ENCODE results near the gene ALK.
"Not testable (repeated sequence)": the region's sequence is repeated elsewhere in the genome, so short reads cannot be mapped to it uniquely, and the experiment has no call there.

The ALK gene

GRCh38 chr2:29261003-29261402, 660.4 kb downstream of the ALK start:
- no peak for DNase-seq

GRCh38 chr2:29260142-29260772, 661.1 kb downstream of the ALK start:
- DNase-seq: no peak

- no peak for DNase-seq
These were observed 662.2 kb downstream of the ALK start for GRCh38 chr2:29259221-29259620.

GRCh38 chr2:29255004-29255403, 666.4 kb downstream of the ALK start:
- DNase-seq: no peak

- DNase-seq: not testable (repeated sequence)
These were observed 667.7 kb downstream of the ALK start for GRCh38 chr2:29253495-29254275.

DNA sequence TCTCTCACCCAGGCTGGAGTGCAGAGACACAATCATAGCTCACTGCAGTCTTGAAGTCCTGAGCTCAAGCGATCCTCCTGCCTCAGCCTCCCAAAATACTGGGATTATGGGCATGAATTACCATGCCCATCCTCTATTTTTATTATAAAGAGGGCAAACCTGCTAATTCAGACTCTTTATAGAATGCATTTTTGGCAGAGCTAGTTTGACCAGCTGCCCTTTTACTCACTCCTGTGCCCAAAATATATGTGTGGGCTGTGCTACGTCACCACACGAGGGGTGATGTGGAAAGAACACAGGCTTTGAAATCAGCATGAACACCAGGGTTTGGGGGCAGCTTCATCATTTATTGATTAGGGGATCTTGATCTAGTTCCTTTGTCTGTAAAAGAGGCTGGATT, 668.4 kb downstream of the ALK start:
- no peak for DNase-seq

GRCh38 chr2:29251406-29251805, 670.0 kb downstream of the ALK start:
- no peak for DNase-seq

DNA sequence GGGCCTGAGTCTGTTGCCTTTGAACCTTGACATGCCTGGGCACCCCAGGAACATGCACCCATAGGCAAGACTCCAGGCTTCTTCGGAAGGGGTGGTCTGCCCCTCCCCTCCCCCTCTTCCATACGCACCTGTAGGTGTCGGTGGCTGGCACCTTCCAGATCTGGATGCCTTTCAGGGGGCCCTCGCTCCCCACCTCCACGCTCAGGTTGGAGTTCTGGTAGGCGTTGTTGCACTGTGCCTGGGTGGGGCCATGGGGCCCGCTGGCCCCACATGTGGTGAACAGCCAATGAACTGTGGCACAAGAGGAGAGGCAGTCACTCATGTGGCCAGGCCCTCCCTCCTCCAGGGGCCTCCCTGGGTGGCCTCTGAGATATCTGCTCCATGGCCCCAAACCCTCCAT, 670.4 kb downstream of the ALK start:
- no peak for DNase-seq

- no peak for DNase-seq
These were observed 671.6 kb downstream of the ALK start for GRCh38 chr2:29249666-29250253.

DNA sequence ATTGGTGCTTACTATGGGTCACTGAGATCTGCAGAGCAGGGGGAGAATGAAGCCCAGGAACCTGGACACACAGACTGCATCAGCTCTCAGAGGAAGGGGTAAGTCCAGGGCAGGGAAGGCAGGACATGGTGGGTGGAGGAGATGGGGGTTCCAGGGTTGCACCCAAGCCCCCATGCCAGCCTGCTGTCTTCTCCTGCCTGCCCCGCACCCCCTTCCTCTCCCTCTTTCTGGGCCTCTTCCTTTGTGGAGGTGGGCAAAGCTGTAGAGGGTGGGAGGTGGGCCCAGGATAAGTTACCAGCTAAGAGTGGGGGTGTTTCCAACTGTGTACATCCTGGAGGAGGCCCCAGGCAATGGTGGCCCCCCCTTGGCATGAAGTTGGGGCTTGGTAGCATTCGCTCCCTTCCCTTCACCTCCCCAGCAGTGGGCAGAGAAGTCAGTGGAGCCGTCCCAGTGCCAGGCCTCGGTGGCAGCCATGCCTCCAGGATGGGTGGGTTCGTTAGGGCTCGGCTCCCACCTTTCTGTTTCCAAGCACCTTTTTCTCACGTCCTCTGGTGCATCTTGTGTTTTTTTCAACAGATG, 674.0 kb downstream of the ALK start:
- DNase-seq: no peak

DNA sequence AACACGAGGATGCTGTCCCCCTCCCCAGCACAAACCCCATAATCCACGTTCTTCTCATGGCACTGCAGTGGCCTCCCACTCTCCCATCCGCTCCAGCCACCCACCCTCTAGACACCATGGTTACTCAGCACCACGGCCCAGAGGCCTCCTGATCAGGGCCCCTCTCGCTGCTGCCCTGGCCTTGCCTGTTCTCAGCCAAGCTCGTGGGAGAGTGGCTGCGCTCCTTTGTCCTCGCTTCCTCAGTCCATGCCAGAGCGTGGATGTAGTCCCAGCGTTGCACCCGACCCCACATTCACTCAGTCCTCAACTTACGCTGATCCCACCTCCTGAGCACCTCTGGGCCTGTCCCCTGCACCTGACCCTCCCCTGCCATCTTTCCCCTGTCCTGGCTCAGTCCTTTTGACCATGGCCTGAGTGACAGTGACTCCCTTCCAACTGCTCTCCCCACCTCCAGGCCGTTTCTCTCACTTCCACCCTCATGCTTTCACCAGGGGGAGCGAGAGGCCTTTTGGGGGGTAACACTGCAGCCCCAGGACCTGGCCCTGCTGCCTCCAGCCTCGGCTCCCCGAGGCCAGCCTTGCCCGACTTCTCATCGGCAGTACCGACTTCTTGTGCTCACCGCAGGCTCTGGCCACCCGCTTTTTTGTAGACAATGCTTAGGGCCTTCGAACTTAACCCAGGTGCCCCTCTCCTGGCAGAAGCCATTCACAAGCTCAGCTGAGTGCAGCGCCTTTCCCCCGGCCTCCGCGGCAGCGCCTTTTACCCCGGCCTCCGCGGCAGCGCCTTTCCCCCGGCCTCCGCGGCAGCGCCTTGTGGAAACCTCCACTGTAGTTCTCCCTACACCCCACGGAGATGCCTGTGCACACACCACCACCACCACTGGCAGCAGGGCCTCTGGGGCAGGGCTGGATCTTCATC, 674.7 kb downstream of the ALK start:
- no peak for DNase-seq

DNA sequence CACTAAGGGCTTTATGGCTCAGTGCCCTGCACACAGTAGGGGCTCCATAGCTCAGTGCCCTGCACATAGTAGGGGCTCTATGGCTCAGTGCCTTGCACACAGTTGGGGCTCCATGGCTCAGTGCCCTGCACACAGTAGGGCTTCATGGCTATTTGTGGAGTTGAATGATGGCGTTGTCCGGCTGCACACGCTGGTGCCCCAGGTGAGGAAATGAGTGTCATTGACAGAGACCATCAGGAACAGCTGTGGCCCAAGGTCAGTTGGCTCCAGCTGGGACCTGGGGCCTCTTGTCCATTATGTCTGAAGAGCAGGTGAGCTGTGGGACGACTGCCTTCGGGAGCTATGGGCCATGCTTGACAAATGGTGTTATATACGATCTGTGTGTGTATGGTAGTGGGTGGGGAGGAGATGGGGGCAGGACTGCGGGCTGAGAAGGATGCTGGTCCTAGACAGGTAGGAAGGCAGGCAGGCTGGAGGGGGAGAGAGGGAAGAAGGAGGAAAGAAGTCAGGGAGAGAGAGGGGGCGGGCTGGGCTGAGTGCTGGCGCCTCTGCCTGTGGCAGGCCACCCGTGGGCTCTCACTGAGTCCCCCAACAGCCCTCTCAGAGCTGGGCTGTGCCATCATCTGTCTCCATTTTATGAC, 675.5 kb downstream of the ALK start:
- no peak for DNase-seq

DNA sequence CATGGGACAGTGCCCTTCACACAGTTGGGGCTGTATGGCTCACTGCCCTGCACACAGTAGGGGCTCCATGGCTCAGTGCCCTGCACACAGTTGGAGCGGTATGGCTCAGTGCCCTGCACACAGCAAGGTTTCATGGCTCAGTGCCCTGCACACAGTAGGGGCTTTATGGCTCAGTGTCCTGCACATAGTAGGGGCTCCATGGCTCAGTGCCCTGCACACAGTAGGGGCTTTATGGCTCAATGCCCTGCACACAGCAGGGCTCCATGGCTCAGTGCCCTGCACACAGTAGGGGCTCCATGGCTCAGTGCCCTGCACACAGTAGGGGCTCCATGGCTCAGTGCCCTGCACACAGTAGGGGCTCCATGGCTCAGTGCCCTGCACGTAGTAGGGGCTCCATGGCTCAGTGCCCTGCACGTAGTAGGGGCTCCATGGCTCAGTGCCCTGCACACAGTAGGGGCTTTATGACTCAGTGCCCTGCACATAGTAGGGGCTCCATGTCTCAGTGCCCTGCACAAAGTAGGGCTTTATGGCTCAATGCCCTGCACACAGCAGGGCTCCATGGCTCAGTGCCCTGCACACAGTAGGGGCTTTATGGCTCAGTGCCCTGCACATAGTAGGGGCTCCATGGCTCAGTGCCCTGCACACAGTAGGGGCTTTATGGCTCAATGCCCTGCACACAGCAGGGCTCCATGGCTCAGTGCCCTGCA, 676.2 kb downstream of the ALK start:
- not testable (repeated sequence) for DNase-seq

DNA sequence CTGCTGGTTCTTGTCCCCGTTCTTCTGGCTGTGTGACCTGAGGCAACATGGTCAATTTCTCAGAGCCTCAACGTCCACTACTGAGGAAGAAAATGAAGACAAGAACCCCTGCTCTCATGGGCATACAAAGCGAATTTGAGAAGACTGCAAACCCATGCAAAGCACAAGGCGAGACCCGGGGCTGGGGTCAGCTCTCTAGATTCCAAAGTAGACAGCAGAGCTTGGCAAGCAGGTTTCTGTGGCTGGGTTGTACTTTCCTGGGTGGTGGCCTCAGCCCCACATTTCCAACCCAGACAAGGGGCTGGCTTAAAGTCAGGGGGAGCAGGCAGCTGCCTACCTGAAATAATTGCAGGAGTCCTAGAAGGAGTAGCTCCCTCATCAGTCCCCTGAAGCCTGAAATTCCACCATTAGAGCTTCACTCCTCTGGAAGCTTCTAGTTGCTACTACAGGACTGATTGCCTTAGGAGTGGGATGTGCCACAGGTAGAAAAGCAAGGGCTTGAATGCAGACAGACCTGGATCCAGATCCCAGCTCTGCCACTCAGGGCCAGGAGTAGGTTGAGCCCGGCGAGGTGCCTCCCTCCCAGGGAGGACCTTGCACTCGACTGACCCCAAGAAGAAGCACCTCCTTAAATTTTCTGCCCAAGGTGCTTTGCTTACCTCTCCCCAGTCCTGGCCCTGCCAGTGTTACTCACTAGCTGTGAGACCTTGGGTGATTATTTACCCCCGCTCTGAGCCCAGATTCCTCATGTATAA, 678.6 kb downstream of the ALK start:
- DNase-seq: no peak

- no peak for DNase-seq
These were observed 679.3 kb downstream of the ALK start for GRCh38 chr2:29241955-29242565.

DNA sequence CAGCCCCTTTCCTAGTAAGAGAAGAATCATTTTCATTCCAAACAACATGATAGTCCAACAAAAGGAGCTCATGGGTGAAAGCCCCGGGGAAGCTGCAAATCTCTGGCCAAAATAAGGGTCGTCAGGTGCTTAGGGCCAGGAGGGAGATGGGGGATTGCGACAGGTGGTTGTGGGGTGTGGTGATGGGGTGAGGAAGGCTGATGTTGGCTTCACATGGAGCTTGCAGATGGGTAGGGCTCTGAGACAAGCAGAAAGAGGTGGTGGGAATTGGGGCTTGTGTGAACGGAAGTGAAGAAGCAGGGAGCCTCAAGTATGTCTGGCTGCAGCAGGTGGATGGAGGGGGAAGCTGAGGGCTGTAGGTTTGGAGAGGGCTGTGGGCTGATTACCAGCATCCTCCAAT, 680.0 kb downstream of the ALK start:
- no peak for DNase-seq

GRCh38 chr2:29240601-29241000, 680.8 kb downstream of the ALK start:
- no peak for DNase-seq

DNA sequence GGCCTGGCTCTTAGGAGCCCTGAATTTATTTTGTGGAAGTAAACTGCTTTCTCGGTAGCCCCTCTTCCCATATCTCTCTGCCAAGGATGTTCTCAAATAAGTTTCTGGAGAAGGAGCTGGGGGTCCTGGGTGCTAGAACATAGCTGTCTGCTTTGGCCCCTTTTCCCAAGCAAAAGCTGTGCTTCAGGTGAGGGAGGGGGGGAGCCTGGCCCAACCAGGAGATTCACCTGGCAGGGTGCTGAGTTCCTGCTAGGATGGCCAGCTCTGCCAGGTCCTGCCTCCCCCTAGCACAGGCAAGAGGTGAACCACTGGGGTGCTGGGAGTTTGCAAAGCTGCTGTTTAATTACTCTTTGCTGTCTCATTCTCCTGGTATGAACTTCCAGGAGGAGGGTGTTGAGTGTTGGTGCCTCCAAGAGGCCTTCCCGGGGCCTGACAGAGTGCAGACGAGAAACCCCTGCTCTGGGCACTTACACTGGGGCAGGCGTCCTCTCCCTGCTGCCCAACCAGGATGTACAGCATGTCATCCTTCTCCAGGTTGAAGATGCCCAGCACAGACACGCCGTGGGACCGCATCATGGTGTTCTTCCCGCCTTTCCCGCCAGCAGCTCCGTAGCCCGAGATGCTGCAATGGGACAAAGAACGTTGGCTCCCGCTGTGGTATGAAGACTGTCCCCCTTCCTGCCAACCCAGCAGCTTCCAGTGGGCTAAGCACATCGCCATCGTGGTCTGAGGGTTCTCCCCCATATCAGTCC, 682.0 kb downstream of the ALK start:
- no peak for DNase-seq

GRCh38 chr2:29238497-29238896, 682.9 kb downstream of the ALK start:
- DNase-seq: no peak

DNA sequence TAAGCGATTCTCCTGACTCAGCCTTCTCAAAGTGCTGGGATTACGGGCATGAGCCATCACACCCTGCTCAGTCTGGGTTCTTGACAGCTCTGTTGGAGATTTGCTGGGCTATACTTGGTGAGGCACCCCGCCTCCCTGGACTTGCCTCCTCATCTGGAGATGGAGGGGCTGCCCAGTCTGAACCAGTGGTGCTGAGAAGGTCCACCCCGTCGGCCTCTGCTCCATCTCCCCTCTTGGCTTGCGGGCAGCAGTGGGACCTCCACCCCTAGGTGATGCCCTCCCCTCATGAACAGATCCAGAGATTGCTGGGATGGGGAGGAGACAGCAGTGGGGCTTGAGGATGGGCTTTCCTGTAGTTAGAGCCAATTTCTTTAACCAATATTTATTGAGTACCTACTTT, 685.3 kb downstream of the ALK start:
- no peak for DNase-seq
